ENCODE measurements around the gene CUL7. TPM values are rescaled to one million over a fixed set of nuclear protein-coding genes. Genes with fewer than 3 reads are reported as not detected.
A peak's percentile ranks its signal among the peaks of the same experiment; 100 is the strongest.

CUL7 gene
- polyA plus RNA-seq, 1 donor from 2014 or later = 25.7 TPM

GRCh38 chr6:43020847-43021246, 32.8 kb downstream of the CUL7 start:
- H3K9ac ChIP-seq (ENCODE audit: low read length) = peak overlapping the region; percentile 89
- H3K27ac ChIP-seq (ENCODE audit: low read length) = peak overlapping the region; percentile 84
- peaks cover 16% of the 10 kb centered on the region for H3K79me2 ChIP-seq (replicated peaks; ENCODE audit: insufficient read depth, low read length)
- H4K20me1 ChIP-seq (ENCODE audit: insufficient read depth) = no peaks in the 10 kb centered on the region
- H3K9me3 ChIP-seq (ENCODE audit: low read length) = no peaks in the 10 kb centered on the region
- H2AFZ ChIP-seq (ENCODE audit: low read depth, low read length) = peak overlapping the region; percentile 45
- peak overlapping the region; percentile 80 for H3K4me2 ChIP-seq (ENCODE audit: low read length)
- no peaks in the 10 kb centered on the region for H3F3A ChIP-seq (ENCODE audit: insufficient read depth, low read length, poor library complexity, severe bottlenecking)
- H3K36me3 ChIP-seq (ENCODE audit: insufficient read depth, low read length) = no peaks in the 10 kb centered on the region
- H3K4me3 ChIP-seq (ENCODE audit: low read length) = peak overlapping the region; percentile 86
- no peaks in the 10 kb centered on the region for H3K27me3 ChIP-seq (ENCODE audit: insufficient read depth, low read depth, low read length)
- TF ChIP-seq EP300 (conservative IDR thresholded peaks at IDR 0.05; ENCODE audit: poor library complexity, severe bottlenecking) = no peak
- TF ChIP-seq EZH2 (IDR thresholded peaks at IDR 0.05; ENCODE audit: borderline replicate concordance, insufficient read depth, low read length, poor library complexity, severe bottlenecking) = no peak
- no peak for TF ChIP-seq CTCF (IDR thresholded peaks at IDR 0.05; ENCODE audit: poor library complexity, severe bottlenecking)
- TF ChIP-seq POLR2AphosphoS5 (IDR thresholded peaks at IDR 0.05) = no peak
- no peak for TF ChIP-seq REST (IDR thresholded peaks at IDR 0.05; ENCODE audit: borderline replicate concordance)
- no peak for TF ChIP-seq SMC3 (conservative IDR thresholded peaks at IDR 0.05; ENCODE audit: poor library complexity)
- no peak for TF ChIP-seq MXI1 (conservative IDR thresholded peaks at IDR 0.05; ENCODE audit: poor library complexity, severe bottlenecking)
- TF ChIP-seq RAD21 (conservative IDR thresholded peaks at IDR 0.05) = no peak
- TF ChIP-seq TAF1 (IDR thresholded peaks at IDR 0.05; ENCODE audit: low read depth) = no peak
- H3K9me2 ChIP-seq (ENCODE audit: insufficient read depth, low read length) = no peaks in the 10 kb centered on the region

DNA sequence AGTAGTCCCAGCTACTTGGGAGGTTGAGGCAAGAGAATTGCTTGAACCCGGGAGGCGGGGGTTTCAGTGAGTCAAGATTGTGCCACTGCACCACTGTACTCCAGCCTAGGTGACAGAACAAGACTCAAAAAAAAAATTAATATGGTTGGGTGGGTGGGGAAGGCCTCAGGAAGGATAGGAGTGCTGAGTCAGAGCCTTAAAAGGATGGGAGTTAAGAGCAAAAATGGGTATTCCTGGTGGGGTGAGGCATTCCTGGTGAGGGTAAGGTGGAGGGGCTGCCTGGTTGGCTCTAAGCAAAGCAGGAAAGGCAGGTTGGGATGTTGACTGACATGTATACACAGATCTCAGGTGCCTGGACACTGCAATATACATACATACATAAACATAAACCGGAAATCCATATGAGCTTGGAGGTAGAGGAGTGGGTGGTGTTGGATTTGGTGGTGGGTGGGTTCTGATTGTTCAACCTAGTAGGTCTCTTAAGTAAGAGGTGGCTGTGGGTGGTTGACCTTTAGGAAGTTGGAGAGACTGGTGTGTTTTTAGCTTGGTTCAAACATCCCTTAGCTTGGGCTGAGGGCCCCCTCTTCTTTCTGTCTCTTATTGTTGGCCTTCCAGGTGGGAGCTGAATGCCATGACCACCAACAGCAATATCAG, 33.5 kb downstream of the CUL7 start:
- Histone ChIP-seq H4K20me1 (ENCODE audit: insufficient read depth) (no peaks in the 10 kb centered on the region), H3K4me2 (ENCODE audit: low read length) (no peak overlapping the region)

More for the DNA sequence above, 33.5 kb downstream of the CUL7 start:
- H3K9me2 ChIP-seq (ENCODE audit: insufficient read depth, low read length) = no peaks in the 10 kb centered on the region
- H3F3A ChIP-seq (ENCODE audit: insufficient read depth, low read length, poor library complexity, severe bottlenecking) = no peaks in the 10 kb centered on the region
- H3K27ac ChIP-seq (ENCODE audit: low read length) = no peak overlapping the region
- no peaks in the 10 kb centered on the region for H3K27me3 ChIP-seq (ENCODE audit: insufficient read depth, low read depth, low read length)
- no peaks in the 10 kb centered on the region for H3K36me3 ChIP-seq (ENCODE audit: insufficient read depth, low read length)
- TF ChIP-seq EZH2 (IDR thresholded peaks at IDR 0.05; ENCODE audit: borderline replicate concordance, insufficient read depth, low read length, poor library complexity, severe bottlenecking) (no peak), MXI1 (conservative IDR thresholded peaks at IDR 0.05; ENCODE audit: poor library complexity, severe bottlenecking) (no peak), RAD21 (conservative IDR thresholded peaks at IDR 0.05) (no peak), TAF1 (IDR thresholded peaks at IDR 0.05; ENCODE audit: low read depth) (no peak)
- H3K9ac ChIP-seq (ENCODE audit: low read length) = no peak overlapping the region
- no peak overlapping the region for H2AFZ ChIP-seq (ENCODE audit: low read depth, low read length)
- peaks cover 23% of the 10 kb centered on the region for H3K79me2 ChIP-seq (replicated peaks; ENCODE audit: insufficient read depth, low read length)
- H3K4me3 ChIP-seq (ENCODE audit: low read length) = no peak overlapping the region
- no peaks in the 10 kb centered on the region for H3K9me3 ChIP-seq (ENCODE audit: low read length)

Measured in neural cell (in vitro differentiated cells).